Measurements from ENCODE around the gene RETNLB. TPM values are rescaled to one million over a fixed set of nuclear protein-coding genes. Genes with fewer than 3 reads are reported as not detected.

Gene RETNLB
- total and polyA plus RNA-seq, 12 donors = not detected

GRCh38 chr3:108736821-108737220, 20.4 kb downstream of the RETNLB start:
- no peak for TF ChIP-seq POLR2A (IDR thresholded peaks at IDR 0.05)
- no peak for TF ChIP-seq CTCF (IDR thresholded peaks at IDR 0.05)
- no peak for DNase-seq
- H3K36me3 ChIP-seq (replicated peaks in 1 of 2) = no peaks in the 10 kb centered on the region
- no peaks in the 10 kb centered on the region for H3K9me3 ChIP-seq (replicated peaks in 1 of 3)
- WGBS, 4 donors = 69 to 75% (median 72%) methylated on average over 6 of the region's 6 CpGs
- no peak overlapping the region for H3K27ac ChIP-seq
- intact Hi-C loops (cut with DNase I) = no loop called here
- H3K27me3 ChIP-seq = no peaks in the 10 kb centered on the region
- no peaks in the 10 kb centered on the region for H3K4me1 ChIP-seq (replicated peaks in 1 of 2)
- H3K4me3 ChIP-seq = no peak overlapping the region

- no peak overlapping the region for H3K27ac ChIP-seq
- no peak overlapping the region for H3K4me3 ChIP-seq
- no peak for DNase-seq
- no peaks in the 10 kb centered on the region for H3K4me1 ChIP-seq (replicated peaks in 1 of 2)
- no peaks in the 10 kb centered on the region for H3K27me3 ChIP-seq
- intact Hi-C loops (cut with DNase I) = no loop called here
- TF ChIP-seq POLR2A (IDR thresholded peaks at IDR 0.05) = no peak
- no peak for TF ChIP-seq CTCF (IDR thresholded peaks at IDR 0.05)
- 32 to 67% (median 42%) methylated on average over 1 of the region's 1 CpG for WGBS, 4 donors
- H3K9me3 ChIP-seq (replicated peaks in 1 of 3) = no peaks in the 10 kb centered on the region
- no peaks in the 10 kb centered on the region for H3K36me3 ChIP-seq (replicated peaks in 1 of 2)
These were observed 28.3 kb downstream of the RETNLB start for GRCh38 chr3:108728934-108729333.

GRCh38 chr3:108728105-108728504, 29.1 kb downstream of the RETNLB start:
- Histone ChIP-seq H3K9me3 (replicated peaks in 1 of 3) (no peaks in the 10 kb centered on the region), H3K4me1 (replicated peaks in 1 of 2) (no peaks in the 10 kb centered on the region), H3K27me3 (no peaks in the 10 kb centered on the region), H3K27ac (no peak overlapping the region), H3K4me3 (no peak overlapping the region), H3K36me3 (replicated peaks in 1 of 2) (no peaks in the 10 kb centered on the region)
- intact Hi-C loops (cut with DNase I) = no loop called here
- no peak for DNase-seq
- no peak for TF ChIP-seq CTCF (IDR thresholded peaks at IDR 0.05)
- no peak for TF ChIP-seq POLR2A (IDR thresholded peaks at IDR 0.05)

GRCh38 chr3:108724101-108724500, 33.1 kb downstream of the RETNLB start:
- WGBS, 4 donors = 66 to 82% (median 71%) methylated on average over 4 of the region's 4 CpGs
- no peaks in the 10 kb centered on the region for H3K36me3 ChIP-seq (replicated peaks in 1 of 2)
- H3K4me1 ChIP-seq (replicated peaks in 1 of 2) = no peaks in the 10 kb centered on the region

More at GRCh38 chr3:108724101-108724500, 33.1 kb downstream of the RETNLB start:
- Histone ChIP-seq H3K9me3 (replicated peaks in 1 of 3) (no peaks in the 10 kb centered on the region), H3K27me3 (no peaks in the 10 kb centered on the region), H3K27ac (no peak overlapping the region), H3K4me3 (no peak overlapping the region)
- intact Hi-C loops (cut with DNase I) = no loop called here
- DNase-seq = no peak
- TF ChIP-seq CTCF (IDR thresholded peaks at IDR 0.05) (no peak), POLR2A (IDR thresholded peaks at IDR 0.05) (no peak)

Data from adrenal gland (tissue), 12 donors.